AG09319 (cell line): ENCODE data around the gene BCR.

Experiments used
- DNase-seq: peaks from one replicate; pipeline ENCODE4 v3.0.0-alpha.2; 2010; ENCODE audit warnings: low read depth; ENCODE audit errors: extremely low read depth
- TF ChIP-seq, protein P1 (sequence below): IDR thresholded peaks from 2 replicates; pipeline ENCODE4 v1.5.1; 2011; ENCODE audit warnings: low read depth, mild to moderate bottlenecking, inconsistent platforms, low read length, moderate library complexity

The BCR gene

DNA sequence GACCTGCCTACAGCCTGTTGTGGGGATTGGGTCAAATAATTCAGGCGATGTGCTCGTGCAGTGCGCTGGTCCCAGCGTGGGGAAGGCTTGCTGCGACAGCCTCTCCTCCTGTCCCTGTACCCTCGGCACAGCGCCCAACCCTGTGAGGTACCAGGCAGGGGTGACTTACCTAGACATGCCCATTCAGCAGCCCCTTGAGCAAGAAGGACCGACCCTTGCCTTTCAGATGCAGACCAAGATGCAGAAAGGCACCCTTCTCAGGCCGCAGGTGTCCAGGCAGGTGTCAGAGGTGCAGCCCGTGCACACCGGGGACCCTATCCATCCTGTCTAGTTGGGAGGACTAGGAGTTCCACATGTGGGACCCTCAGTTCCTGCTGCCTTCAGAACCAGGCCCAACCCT lies 102.7 kb downstream of the BCR start:
- no peak for DNase-seq
- TF ChIP-seq, protein P1, sequence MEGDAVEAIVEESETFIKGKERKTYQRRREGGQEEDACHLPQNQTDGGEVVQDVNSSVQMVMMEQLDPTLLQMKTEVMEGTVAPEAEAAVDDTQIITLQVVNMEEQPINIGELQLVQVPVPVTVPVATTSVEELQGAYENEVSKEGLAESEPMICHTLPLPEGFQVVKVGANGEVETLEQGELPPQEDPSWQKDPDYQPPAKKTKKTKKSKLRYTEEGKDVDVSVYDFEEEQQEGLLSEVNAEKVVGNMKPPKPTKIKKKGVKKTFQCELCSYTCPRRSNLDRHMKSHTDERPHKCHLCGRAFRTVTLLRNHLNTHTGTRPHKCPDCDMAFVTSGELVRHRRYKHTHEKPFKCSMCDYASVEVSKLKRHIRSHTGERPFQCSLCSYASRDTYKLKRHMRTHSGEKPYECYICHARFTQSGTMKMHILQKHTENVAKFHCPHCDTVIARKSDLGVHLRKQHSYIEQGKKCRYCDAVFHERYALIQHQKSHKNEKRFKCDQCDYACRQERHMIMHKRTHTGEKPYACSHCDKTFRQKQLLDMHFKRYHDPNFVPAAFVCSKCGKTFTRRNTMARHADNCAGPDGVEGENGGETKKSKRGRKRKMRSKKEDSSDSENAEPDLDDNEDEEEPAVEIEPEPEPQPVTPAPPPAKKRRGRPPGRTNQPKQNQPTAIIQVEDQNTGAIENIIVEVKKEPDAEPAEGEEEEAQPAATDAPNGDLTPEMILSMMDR, result no peak

DNA sequence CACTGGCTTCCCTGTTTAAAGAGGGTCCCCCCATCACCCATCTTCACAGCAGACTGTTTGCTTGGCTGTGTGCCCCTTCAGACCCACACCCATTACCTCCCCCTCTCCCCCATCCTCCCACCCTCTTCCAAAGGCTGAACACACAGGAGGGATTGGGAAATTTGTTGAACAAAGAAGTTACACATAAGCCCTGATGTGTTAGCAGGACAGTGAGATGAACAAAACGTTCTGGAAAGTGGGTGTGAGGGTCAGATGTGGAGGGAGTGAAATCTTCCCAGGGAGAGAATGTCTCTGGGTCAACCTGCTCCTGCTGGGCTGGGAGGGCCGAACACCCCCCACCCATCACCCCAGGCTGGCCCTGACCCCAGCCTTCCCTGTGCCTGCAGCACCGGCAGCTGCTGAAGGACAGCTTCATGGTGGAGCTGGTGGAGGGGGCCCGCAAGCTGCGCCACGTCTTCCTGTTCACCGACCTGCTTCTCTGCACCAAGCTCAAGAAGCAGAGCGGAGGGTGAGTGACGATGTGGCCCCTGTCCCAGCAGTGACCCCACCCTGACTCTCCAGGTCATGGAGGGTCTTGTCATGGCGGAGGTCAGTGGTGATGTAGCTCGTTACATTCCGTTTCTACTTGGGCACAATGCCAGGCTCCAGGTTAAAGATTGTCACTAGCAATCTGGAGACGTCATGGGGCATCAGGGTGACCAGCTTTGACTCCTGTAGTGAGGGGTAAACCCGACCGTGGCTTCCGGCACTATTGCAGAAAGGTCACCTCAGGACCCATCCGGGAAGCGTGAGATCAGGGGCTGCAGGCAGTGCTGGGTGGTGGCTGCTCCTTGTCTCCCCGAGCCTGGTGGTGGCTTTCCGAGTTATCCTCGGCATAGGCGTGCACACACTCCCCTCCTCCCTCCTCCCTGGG lies 103.5 kb downstream of the BCR start:
- DNase-seq, result no peak
- TF ChIP-seq, protein P1, result no peak

DNA sequence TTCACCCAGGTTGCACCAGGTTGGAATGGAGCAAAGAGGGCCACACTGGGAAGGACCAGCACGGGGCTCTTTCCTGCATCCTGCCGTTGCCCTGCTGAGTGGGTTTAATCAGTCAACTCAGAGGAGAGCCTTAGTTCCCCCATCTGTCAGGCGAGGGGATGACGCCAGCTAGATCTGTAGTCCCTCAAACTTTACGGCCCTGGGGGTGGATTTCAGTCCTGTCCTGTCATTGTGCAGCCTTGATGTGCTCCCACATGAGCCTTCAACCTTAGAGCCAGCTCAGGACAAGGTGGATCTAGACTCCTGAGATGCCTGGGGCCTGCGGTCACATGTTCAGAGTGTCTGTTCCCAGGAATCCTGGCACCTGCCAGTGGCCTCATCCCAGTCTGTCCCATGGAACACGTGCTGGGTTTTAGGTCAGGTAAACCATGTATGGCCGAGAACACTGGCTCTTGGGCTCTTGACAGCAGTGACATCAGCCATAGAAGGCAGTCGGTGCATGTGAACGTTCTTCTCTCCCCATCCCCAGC lies 104.3 kb downstream of the BCR start:
- TF ChIP-seq, protein P1, result no peak

DNA sequence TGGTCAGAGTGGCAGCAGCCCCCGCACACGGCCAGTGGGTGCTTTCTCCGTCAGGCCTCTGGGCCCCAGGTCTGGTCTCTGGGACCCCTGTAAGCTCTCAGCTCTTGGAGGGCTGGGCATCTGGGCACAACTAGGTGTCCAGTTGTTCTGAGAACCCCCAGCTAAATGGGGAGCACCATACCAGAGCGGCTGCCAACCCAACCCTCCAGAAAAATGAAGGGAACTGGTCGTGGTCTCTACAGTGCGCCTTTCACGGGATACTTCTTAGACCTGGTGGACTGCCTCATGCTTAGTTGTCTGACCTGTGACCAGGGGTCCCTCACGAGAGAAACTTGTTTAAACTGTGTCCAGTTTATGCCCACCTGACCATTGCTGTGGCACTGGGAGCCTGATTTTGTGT lies 104.9 kb downstream of the BCR start:
- DNase-seq, result no peak
- TF ChIP-seq, protein P1, result no peak

More for the DNA sequence above, 104.3 kb downstream of the BCR start:
- DNase-seq, result no peak

DNA sequence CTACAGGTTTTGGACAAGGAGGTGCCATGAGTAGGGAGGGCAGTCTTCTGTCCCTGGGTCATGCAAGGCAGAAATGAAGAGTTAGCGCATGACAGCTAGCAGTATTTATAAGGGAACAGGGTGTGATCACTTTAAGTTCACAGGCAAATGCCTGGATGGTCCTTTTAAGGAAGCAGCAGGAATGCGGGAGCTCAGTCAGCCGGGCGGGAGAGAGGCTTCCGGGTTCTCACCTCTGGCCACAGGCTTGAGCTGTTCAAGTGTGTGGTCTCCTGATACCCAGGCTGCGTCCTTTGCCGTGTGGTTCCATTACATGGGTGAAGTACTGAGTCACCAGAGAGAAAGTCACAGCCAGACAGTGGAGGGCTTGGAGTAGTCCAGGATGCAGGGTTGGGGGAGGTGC lies 105.4 kb downstream of the BCR start:
- no peak for DNase-seq
- TF ChIP-seq, protein P1, result no peak

DNA sequence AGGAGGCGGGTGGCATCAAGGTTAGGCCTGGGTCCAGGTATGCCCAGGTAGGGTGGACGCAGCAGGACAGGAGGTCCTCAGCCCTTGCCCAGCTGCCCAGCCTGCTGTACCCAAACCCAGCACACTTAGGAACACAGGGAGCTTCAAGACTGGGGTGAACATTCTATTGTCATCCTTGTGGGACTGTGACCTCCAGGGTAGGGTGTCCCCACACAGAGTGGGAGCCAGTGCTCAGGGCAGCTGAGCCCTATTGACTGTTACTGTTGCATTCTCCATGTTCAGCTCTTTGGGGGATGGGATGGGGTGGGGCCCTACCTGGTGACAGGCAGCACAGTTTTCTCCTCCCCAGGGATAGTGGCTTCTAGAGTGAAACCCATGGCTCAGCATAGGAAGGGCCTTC lies 106.0 kb downstream of the BCR start:
- no peak for DNase-seq

More for the DNA sequence above, 106.0 kb downstream of the BCR start:
- TF ChIP-seq, protein P1, result no peak
